Gastrocnemius medialis (tissue), 4 donors: ENCODE measurements around the gene AK1.

Experiments used
- CTCF ChIP-seq, 5 experiments: fragments of 450-650 bp in 3 of 5; fragments of 200-600 bp in 2 of 5; sonication (generic) in 2 of 5; IDR thresholded peaks in 4 of 5; conservative IDR thresholded peaks in 1 of 5; 1 replicate in 4 of 5; 2 replicates in 1 of 5; pipeline ENCODE4 v1.5.1; 2016 to 2019; ENCODE audit warnings: antibody characterized with exemption in 5 of 5, mild to moderate bottlenecking in 3 of 5, moderate library complexity in 3 of 5
- POLR2A ChIP-seq, 2 donors: fragments of 450-650 bp; IDR thresholded peaks; one replicate each; pipeline ENCODE4 v1.6.1; 2017; ENCODE audit warnings: antibody characterized with exemption in 2 of 2, mild to moderate bottlenecking in 2 of 2, moderate library complexity in 2 of 2

- TF ChIP-seq CTCF (IDR thresholded peaks at IDR 0.05 in 4 of 5, conservative IDR thresholded peaks at IDR 0.05 in 1 of 5) (no peak), POLR2A (IDR thresholded peaks at IDR 0.05) (no peak)
Measured at GRCh38 chr9:127866535-127866934, 10.9 kb downstream of the AK1 start.
